GM10266 (cell line): ENCODE measurements around the gene SLC25A15.
"Not testable (repeated sequence)": the region's sequence is repeated elsewhere in the genome, so short reads cannot be mapped to it uniquely, and the experiment has no call there.

ENCODE experiments used
- DNase-seq: peaks from one replicate; pipeline ENCODE4 v3.0.0; 2012; ENCODE audit errors: extremely low spot score
- TF ChIP-seq, protein P1 (sequence below): IDR thresholded peaks from 2 replicates; pipeline ENCODE4 v1.5.1; 2012; ENCODE audit warnings: mild to moderate bottlenecking, low read depth; ENCODE audit not compliant: control insufficient read depth, insufficient read depth; ENCODE audit errors: missing control alignments

SLC25A15 gene

DNA sequence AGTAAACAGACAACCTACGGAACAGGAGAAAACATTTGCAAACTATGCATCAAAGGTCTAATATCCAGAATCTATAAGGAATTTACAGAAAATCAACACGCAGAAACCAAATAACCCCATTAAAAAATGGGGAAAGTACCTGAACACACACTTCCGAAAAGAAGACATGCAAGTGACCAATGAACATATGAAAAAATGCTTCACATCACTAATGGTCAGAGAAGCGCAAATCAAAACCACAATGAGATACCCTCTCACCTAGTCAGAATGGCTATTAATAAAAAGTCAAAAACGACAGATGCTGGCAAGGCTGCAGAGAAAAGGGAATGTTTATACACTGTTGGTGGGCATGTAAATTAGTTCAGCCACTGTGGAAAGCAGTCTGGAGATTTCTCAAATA, 29.5 kb downstream of the SLC25A15 start:
- TF ChIP-seq, protein P1, sequence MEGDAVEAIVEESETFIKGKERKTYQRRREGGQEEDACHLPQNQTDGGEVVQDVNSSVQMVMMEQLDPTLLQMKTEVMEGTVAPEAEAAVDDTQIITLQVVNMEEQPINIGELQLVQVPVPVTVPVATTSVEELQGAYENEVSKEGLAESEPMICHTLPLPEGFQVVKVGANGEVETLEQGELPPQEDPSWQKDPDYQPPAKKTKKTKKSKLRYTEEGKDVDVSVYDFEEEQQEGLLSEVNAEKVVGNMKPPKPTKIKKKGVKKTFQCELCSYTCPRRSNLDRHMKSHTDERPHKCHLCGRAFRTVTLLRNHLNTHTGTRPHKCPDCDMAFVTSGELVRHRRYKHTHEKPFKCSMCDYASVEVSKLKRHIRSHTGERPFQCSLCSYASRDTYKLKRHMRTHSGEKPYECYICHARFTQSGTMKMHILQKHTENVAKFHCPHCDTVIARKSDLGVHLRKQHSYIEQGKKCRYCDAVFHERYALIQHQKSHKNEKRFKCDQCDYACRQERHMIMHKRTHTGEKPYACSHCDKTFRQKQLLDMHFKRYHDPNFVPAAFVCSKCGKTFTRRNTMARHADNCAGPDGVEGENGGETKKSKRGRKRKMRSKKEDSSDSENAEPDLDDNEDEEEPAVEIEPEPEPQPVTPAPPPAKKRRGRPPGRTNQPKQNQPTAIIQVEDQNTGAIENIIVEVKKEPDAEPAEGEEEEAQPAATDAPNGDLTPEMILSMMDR: no peak
- DNase-seq: no peak

DNA sequence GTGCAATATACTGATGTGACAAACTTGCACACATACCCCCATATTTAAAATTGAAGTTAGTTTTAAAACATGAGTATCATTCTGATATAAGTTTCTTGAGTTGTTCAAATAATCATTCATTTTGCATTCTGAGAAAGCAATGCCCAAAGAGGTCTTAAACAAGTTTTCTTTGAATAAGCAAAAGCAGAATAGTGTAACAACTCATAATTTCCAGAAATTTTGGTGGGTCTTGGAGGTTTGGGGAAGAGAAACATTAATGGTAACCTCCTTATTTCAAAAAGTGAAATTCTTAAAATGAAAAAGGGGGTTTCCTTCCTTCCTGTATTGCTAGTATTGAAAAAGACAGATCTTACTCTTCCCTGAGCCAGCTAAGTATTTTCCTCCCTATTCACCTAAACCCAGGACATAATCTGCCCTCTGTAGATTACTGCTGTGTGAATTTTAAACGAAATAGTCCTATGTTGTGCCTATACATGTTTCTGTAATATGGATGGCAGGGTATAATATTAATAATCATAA, 30.4 kb downstream of the SLC25A15 start:
- TF ChIP-seq, protein P1: no peak
- DNase-seq: no peak

DNA sequence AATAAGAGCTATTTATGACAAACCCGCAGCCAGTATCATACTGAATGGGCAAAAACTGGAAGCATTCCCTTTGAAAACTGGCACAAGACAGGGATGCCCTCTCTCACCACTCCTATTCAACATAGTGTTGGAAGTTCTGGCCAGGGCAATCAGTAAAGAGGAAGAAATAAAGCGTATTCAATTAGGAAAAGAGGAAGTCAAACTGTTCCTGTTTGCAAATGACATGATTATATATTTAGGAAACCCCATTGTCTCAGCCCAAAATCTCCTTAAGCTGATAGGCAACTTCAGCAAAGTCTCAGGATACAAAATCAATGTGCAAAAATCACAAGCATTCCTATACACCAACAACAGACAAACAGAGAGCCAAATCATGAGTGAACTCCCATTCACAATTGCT, 50.3 kb downstream of the SLC25A15 start:
- not testable (repeated sequence) for DNase-seq

DNA sequence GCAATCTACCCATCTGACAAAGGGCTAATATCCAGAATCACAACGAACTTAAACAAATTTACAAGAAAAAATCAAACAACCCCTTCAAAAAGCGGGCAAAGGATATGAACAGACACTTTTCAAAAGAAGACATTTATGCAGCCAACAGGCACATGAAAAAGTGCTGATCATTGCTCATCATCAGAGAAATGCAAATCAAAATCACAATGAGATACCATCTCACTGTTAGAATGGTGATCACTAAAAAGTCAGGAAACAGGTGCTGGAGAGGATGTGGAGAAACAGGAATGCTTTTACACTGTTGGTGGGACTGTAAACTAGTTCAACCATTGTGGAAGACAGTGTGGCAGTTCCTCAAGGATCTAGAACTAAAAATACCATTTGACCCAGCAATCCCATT, 51.5 kb downstream of the SLC25A15 start:
- DNase-seq: not testable (repeated sequence)
